ENCODE results near the gene DENND4C.
A peak's percentile ranks its signal among the peaks of the same experiment; 100 is the strongest.
"Not testable (repeated sequence)": the region's sequence is repeated elsewhere in the genome, so short reads cannot be mapped to it uniquely, and the experiment has no call there.

Gene DENND4C

GRCh38 chr9:19230355-19231125 lies at the start of gene DENND4C:
DENND4C (plus strand) TSS chr9:19230693; CDS start chr9:19276175, 45,482 bp downstream.
- DNase-seq: peak; percentile 79

GRCh38 chr9:19180991-19181390 lies 49.5 kb upstream of the DENND4C start:
- no peak for DNase-seq

- no peak for DNase-seq
Observed at GRCh38 chr9:19181561-19181960, 48.9 kb upstream of the DENND4C start.

DNA sequence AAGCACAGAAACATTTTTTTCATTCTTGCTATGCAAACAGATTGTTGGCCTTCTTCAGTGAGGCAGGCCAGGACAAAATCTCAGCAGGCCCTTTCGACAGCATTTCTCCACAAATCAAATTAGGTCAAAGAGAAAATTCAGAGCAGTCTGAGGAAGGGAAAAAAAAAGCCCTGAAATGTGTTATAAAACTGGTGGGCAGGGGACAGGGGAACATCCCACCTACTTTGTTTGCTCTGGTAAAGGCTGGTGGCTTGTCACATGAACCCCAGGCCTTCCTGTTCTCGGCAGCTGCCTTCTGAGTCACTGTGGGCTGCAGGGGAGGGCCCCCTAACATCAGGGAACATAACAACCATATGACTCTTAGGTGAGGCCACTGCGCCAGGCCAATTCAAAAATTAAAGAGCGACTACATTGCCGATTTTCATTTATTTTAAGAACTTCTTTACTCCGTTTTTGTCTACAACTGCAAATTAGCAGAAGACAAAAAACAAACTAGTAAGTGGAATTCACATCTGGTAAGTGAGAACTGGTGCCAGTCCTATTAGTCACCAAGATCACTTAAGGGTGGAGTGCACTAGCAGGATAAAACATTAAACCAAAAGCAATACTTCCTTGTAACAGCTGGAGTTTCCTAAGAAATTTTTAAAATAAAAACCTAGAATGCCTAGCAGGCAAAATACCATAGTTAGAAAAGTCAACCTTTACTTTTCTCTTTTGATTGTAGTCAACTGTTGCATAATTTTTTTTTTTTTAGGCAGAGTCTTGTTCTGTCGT lies 46.2 kb upstream of the DENND4C start:
- DNase-seq: no peak

GRCh38 chr9:19185191-19185590 lies 45.3 kb upstream of the DENND4C start:
- no peak for DNase-seq

DNA sequence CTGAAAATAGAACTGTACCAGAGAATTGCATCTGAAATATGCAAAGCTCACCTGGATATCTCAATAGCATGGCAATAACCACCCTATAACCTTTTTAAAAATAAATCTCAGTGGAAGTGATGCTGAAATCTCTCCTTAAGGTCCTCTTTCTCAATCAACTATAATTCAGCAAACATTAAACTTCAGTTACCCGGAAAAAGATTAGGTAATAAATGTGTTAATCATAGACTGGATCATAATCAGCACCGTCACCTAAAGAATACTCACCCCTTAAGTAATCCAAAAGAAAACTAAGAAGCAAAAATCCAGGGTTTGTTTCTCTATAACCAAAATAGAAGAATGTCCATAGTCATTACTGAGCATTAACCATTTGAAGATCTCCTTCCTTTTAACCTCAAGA lies 44.3 kb upstream of the DENND4C start:
- DNase-seq: no peak

GRCh38 chr9:19188771-19189170 lies 41.7 kb upstream of the DENND4C start:
- no peak for DNase-seq

GRCh38 chr9:19192202-19193028 lies 38.1 kb upstream of the DENND4C start:
- DNase-seq: no peak

DNA sequence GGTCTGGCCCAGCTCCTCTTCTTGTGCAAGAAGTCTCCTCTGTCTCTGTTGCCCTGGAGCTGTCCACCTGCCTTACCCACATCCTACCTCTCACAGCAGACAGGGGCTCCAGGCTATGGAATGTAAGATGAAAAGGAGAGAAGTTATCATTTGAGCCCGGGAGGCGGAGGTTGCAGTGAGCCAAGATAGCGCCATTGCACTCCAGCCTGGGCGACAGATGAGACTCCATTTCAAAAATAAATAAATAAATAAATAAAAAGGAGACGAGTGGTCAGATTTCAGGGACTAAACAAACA lies 37.5 kb upstream of the DENND4C start:
- DNase-seq: no peak

DNA sequence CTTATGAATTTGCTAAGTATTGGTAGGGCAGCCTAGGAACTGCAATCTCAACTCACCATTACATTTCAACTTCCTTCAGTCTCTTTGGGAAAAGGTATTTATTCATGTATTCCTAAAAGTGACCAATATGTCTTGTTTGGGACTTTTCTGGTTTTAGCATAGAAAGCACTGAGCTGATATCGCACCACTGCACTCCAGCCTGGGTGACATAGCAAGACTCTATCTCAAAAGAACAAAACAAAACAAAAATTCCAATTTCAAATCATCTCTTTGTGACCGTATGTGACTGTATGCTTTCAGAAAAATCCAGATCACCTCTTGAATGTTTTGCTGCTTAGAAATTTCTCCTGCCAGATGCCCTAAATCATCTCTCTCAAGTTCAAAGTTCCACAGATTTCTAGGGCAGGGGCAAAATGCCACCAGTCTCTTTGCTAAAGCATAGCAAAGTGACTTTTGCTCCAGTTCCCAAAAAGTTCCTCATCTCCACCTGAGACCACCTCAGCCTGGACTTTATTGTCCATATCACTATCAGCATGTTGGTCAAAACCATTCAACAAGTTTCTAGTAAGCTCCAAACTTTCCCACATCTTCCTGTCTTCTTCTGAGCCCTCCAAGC lies 37.0 kb upstream of the DENND4C start:
- DNase-seq: not testable (repeated sequence)

DNA sequence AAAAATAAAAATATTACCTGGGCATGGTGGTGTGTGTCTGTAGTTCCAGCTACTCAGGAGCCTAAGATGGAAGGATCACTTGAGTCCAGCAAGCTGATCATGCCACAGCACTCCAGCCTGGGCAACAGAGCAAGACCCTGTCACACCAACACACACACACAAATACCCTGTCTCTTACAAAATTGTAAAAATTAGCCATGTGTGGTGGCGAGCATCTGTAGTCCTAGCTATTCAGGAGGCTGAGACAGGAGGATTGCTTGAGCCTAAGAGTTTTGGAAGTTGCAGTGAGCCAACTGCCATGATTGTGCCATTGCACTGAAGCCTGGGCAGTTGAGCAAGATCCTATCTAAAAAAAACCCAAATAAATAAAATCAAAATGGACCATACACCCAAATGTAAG lies 32.1 kb upstream of the DENND4C start:
- DNase-seq: no peak

- no peak for DNase-seq
Observed at GRCh38 chr9:19199012-19199411, 31.5 kb upstream of the DENND4C start.

GRCh38 chr9:19200229-19200628 lies 30.3 kb upstream of the DENND4C start:
- DNase-seq: no peak

- no peak for DNase-seq
Observed at GRCh38 chr9:19201899-19202891, 28.3 kb upstream of the DENND4C start.

DNA sequence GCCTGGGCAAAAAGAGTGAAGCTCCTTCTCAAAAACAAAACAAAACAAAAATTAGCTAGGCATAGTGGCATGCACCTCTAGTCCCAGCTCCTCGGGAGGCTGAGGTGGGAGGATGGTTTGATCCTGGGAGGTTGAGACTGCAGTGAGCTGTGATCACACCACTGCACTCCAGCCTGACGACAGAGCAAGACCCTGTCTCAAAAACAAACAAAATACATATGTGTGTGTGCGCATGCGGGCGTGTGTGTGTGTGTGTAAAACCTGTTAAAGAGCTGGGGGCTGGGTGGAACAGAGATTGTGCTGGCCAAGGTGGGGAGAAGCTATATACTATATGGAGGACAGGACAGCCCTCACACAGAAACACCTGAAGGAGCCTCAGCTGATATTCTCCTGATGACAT lies 27.4 kb upstream of the DENND4C start:
- DNase-seq: no peak

DNA sequence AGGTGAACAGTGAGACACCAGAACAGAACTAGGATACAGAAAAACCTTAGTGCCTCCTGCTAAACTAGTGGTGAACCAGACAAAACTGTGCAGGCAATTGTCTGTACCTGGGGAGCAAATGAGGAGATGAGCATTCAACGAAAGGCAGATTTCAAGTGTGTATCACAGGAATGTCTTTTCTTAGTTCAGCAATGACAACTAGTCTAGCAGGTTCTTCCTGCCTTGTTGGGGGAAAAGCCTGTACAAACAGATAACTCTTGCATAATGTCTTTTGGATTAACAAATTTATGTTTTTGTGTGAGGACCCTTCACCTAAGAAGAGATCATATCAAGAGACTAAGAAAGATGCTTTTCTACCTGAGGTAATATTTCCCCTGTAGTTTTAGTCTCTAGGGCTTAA lies 21.8 kb upstream of the DENND4C start:
- no peak for DNase-seq

DNA sequence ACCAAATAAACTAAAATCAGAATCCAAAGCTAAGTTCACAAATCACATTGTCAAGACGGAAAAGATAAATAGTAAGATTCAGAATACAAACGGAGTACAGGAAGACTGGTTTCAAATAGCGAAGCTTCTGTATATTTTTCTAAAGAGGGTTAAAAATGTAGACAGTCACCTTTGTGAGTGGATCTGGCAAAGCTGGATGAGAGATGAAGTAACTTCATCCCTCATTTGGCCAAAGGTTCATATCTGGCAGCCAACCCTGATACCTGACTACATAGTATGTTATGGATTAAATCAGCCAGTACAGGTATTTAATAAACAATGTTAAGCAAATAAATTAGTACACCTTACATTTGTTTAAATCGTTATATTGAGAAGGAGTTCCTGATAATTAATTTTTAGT lies 21.3 kb upstream of the DENND4C start:
- no peak for DNase-seq

- no peak for DNase-seq
Observed at GRCh38 chr9:19213823-19214222, 16.7 kb upstream of the DENND4C start.

GRCh38 chr9:19216466-19216865 lies 14.0 kb upstream of the DENND4C start:
- DNase-seq: no peak

DNA sequence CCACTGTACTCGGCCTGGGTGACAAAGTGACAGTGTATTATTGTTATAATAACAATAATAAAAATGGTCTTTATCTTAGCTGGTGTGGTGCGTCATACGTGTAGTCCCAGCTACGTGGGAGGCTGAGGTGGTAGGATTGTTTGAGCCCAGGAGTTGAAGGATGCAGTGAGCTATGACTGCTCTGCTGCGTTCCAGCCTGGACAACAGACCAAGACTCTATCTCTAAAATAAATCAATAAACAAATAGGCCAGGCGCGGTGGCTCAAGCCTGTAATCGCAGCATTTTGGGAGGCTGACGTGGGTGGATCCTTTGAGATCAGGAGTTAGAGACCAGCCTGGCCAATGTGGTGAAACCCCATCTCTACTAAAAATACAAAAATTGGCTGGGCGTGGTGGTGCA lies 9.2 kb upstream of the DENND4C start:
- no peak for DNase-seq

DNA sequence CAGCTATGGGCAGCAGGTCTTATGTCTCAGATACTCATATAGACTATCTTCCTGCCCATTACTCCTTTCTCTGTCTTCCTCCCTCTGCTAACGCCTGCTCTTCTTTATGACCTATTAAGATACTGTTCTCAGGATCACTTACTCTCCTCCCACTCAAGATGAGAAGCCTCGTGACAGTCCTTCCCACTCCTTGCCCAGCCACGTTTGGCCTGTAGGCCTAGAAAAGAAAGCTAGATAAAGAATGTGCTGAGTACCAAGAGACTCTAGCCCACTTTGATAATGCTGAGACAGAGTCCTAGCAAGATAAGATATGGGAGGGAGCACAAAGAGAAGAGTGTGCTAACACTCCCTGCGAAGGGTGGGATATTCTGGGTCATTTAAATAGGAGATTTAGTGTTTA lies 6.8 kb upstream of the DENND4C start:
- DNase-seq: no peak

DNA sequence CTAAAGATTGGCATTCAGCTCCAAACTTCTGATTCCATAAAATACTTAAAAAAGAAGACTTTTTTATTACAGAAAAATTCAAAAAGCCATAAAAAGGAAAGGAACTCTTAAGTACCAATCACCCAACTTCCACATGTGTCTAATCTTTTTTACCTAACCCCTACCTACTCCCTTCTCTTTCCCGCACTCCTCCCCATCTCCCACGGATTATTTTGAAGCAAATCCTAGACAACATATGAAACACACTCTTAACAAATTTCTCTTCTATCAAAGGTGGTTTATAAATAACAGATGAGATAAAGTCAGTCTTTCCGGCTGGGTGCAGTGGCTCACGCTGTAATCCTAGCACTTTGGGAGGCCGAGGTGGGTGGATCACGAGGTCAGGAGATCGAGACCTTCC lies 5.9 kb upstream of the DENND4C start:
- no peak for DNase-seq

Measured in NCI-H1694 treated with DMSO at 0.1 percent for 48 hours (cell line).